HG02981 (cell line): ENCODE results near the gene KLHDC8B.
"Not testable (repeated sequence)": the region's sequence is repeated elsewhere in the genome, so short reads cannot be mapped to it uniquely, and the experiment has no call there.

Source experiments
- ATAC-seq: cut with Tn5 transposase; IDR thresholded peaks from one replicate; pipeline ENCODE4 v1.9.1; 2021; ENCODE audit warnings: mild to moderate bottlenecking, moderate library complexity; ENCODE audit not compliant: unreplicated experiment

KLHDC8B gene

GRCh38 chr3:49181351-49181750 is 10.0 kb downstream of the KLHDC8B start:
- no peak for ATAC-seq

- no peak for ATAC-seq
Observed at GRCh38 chr3:49182682-49183081, 11.3 kb downstream of the KLHDC8B start.

GRCh38 chr3:49183873-49184272 is 12.5 kb downstream of the KLHDC8B start:
- ATAC-seq = no peak

- ATAC-seq = no peak
Observed at GRCh38 chr3:49191741-49192140, 20.3 kb downstream of the KLHDC8B start.

- ATAC-seq = no peak
Observed at GRCh38 chr3:49198161-49198560, 26.8 kb downstream of the KLHDC8B start.

GRCh38 chr3:49198611-49199230 is 27.3 kb downstream of the KLHDC8B start:
- no peak for ATAC-seq

- no peak for ATAC-seq
Observed at GRCh38 chr3:49199239-49199899, 28.0 kb downstream of the KLHDC8B start.

GRCh38 chr3:49199900-49200281 is 28.5 kb downstream of the KLHDC8B start:
- ATAC-seq = no peak

GRCh38 chr3:49213541-49213943 is 42.1 kb downstream of the KLHDC8B start:
- no peak for ATAC-seq

GRCh38 chr3:49213998-49214397 is 42.6 kb downstream of the KLHDC8B start:
- no peak for ATAC-seq

- not testable (repeated sequence) for ATAC-seq
Observed at GRCh38 chr3:49216687-49217086, 45.3 kb downstream of the KLHDC8B start.

GRCh38 chr3:49217108-49217507 is 45.7 kb downstream of the KLHDC8B start:
- not testable (repeated sequence) for ATAC-seq

- no peak for ATAC-seq
Observed at GRCh38 chr3:49217688-49218470, 46.5 kb downstream of the KLHDC8B start.

GRCh38 chr3:49218471-49218989 is 47.1 kb downstream of the KLHDC8B start:
- ATAC-seq = not testable (repeated sequence)

- ATAC-seq = no peak
Observed at GRCh38 chr3:49219132-49219531, 47.7 kb downstream of the KLHDC8B start.

- not testable (repeated sequence) for ATAC-seq
Observed at GRCh38 chr3:49220985-49221563, 49.7 kb downstream of the KLHDC8B start.

GRCh38 chr3:49222002-49222401 is 50.6 kb downstream of the KLHDC8B start:
- ATAC-seq = no peak
